Gastrocnemius medialis (tissue), 4 donors: ENCODE data around the gene TSPAN2. TPM values are rescaled to one million over a fixed set of nuclear protein-coding genes. Genes with fewer than 3 reads are reported as not detected.
A peak's percentile ranks its signal among the peaks of the same experiment; 100 is the strongest.

Experiments
- ATAC-seq, 2 donors: fragments of 150-250 bp; one replicate each; pipeline ENCODE4 v1.9.1; 2016
- DNase-seq, 2 donors: peaks; one replicate each; pipeline ENCODE4 v3.0.0-alpha.2; 2019
- H3K27ac ChIP-seq, 4 donors: fragments of 200-600 bp; sonication (generic); 1 replicate in 1 of 4; 2 replicates in 3 of 4; pipeline ENCODE4 v1.5.1; 2016 to 2018; ENCODE audit warnings: mild to moderate bottlenecking in 2 of 4, moderate library complexity in 1 of 4
- H3K27me3 ChIP-seq, 3 donors: fragments of 200-600 bp; sonication (generic) in 2 of 3; 1 replicate in 1 of 3; 2 replicates in 2 of 3; pipeline versions ENCODE4 v1.5.1 to v1.6.0; 2016 to 2019; ENCODE audit warnings: mild to moderate bottlenecking in 1 of 3, moderate library complexity in 1 of 3
- H3K36me3 ChIP-seq, 2 donors: fragments of 200-600 bp; sonication (generic) in 1 of 2; one replicate each; pipeline ENCODE4 v1.5.1; 2017 to 2018
- H3K4me1 ChIP-seq, 2 donors: fragments of 200-600 bp; sonication (generic) in 1 of 2; one replicate each; pipeline ENCODE4 v1.5.1; 2016 to 2017; ENCODE audit warnings: mild to moderate bottlenecking in 2 of 2
- H3K4me3 ChIP-seq, 4 donors: fragments of 200-600 bp; sonication (generic) in 3 of 4; 1 replicate in 1 of 4; 2 replicates in 3 of 4; pipeline ENCODE4 v1.5.1; 2016 to 2019; ENCODE audit warnings: mild to moderate bottlenecking in 2 of 4
- H3K9me3 ChIP-seq, 3 donors: fragments of 200-600 bp; sonication (generic) in 2 of 3; 1 replicate in 1 of 3; 2 replicates in 2 of 3; pipeline ENCODE4 v1.5.1; 2016 to 2019
- CTCF ChIP-seq, 5 experiments: fragments of 450-650 bp in 3 of 5; fragments of 200-600 bp in 2 of 5; sonication (generic) in 2 of 5; IDR thresholded peaks in 4 of 5; conservative IDR thresholded peaks in 1 of 5; 1 replicate in 4 of 5; 2 replicates in 1 of 5; pipeline ENCODE4 v1.5.1; 2016 to 2019; ENCODE audit warnings: antibody characterized with exemption in 5 of 5, mild to moderate bottlenecking in 3 of 5, moderate library complexity in 3 of 5
- POLR2A ChIP-seq, 2 donors: fragments of 450-650 bp; IDR thresholded peaks; one replicate each; pipeline ENCODE4 v1.6.1; 2017; ENCODE audit warnings: antibody characterized with exemption in 2 of 2, mild to moderate bottlenecking in 2 of 2, moderate library complexity in 2 of 2
- in situ Hi-C, 4 donors: fragments of 200-750 bp; cut with MboI; loops; one replicate each; pipeline versions ENCODE4 v1.15.0 to v1.8.0; 2017; ENCODE audit warnings: low sequenced_read_pairs in 4 of 4
- intact Hi-C: fragments of 100-400 bp; cut with DNase I; formaldehyde crosslinking; loops from one replicate; pipeline ENCODE4 v1.15.1; 2023; ENCODE audit warnings: low total_unique reads
- total RNA-seq, 4 donors: library from RNA; depleted of rRNA; stranded (reverse); fragments of >200 nt; gene quantifications; one replicate each; pipeline versions ENCODE4 v1.1.0 to v1.2.3, GENCODE V29; 2016

Gene TSPAN2
- total RNA-seq, 4 donors from 2014 or later = 0.70 to 2.6 (median 2.0) TPM; not detected in 1

GRCh38 chr1:115059316-115059715 is 30.0 kb downstream of the TSPAN2 start:
- TF ChIP-seq POLR2A (IDR thresholded peaks at IDR 0.05) (no peak), CTCF (IDR thresholded peaks at IDR 0.05 in 4 of 5, conservative IDR thresholded peaks at IDR 0.05 in 1 of 5) (no peak)
- H3K4me1 ChIP-seq = no peaks in the 10 kb centered on the region
- no peaks in the 10 kb centered on the region for H3K9me3 ChIP-seq
- H3K27ac ChIP-seq = no peak overlapping the region
- ATAC-seq (no peak), DNase-seq (no peak)
- no peaks in the 10 kb centered on the region for H3K36me3 ChIP-seq
- H3K27me3 ChIP-seq = no peaks in the 10 kb centered on the region
- intact Hi-C loops (no loop called here), in situ Hi-C loops (loop anchor here in 1 of 4 donors (25.0 kb wide), 1 partner anchor 722 kb away; no protein-coding TSS in a partner anchor)
- no peak overlapping the region for H3K4me3 ChIP-seq

- Histone ChIP-seq H3K36me3 (no peaks in the 10 kb centered on the region), H3K4me1 (no peaks in the 10 kb centered on the region), H3K27me3 (no peaks in the 10 kb centered on the region), H3K4me3 (no peak overlapping the region), H3K9me3 (no peaks in the 10 kb centered on the region), H3K27ac (no peak overlapping the region)
- ATAC-seq (no peak), DNase-seq (no peak)
- in situ Hi-C loops (loop anchor here in 1 of 4 donors (25.0 kb wide), 1 partner anchor 720 kb away; no protein-coding TSS in a partner anchor), intact Hi-C loops (no loop called here)
- TF ChIP-seq POLR2A (IDR thresholded peaks at IDR 0.05) = no peak
- no peak for TF ChIP-seq CTCF (IDR thresholded peaks at IDR 0.05 in 4 of 5, conservative IDR thresholded peaks at IDR 0.05 in 1 of 5)
These were observed 31.5 kb downstream of the TSPAN2 start for GRCh38 chr1:115057661-115058254.

GRCh38 chr1:115056395-115056798 is 32.9 kb downstream of the TSPAN2 start:
- TF ChIP-seq POLR2A (IDR thresholded peaks at IDR 0.05) = no peak
- TF ChIP-seq CTCF (IDR thresholded peaks at IDR 0.05 in 4 of 5, conservative IDR thresholded peaks at IDR 0.05 in 1 of 5) = no peak

GRCh38 chr1:115052454-115053083 is 36.7 kb downstream of the TSPAN2 start:
- Histone ChIP-seq H3K9me3 (no peaks in the 10 kb centered on the region), H3K4me1 (no peaks in the 10 kb centered on the region), H3K36me3 (no peaks in the 10 kb centered on the region), H3K27me3 (no peaks in the 10 kb centered on the region), H3K27ac (no peak overlapping the region), H3K4me3 (no peak overlapping the region)
- peak in 1 of 2 donors; percentile 39 for DNase-seq
- ATAC-seq = peak in 1 of 2 donors; percentile 81
- in situ Hi-C loops = loop anchor here in 1 of 4 donors (25.0 kb wide), 1 partner anchor 715 kb away; no protein-coding TSS in a partner anchor
- intact Hi-C loops = loop anchor here (2.0 to 5.0 kb wide), 2 partner anchors 75 to 706 kb away; no protein-coding TSS in a partner anchor
- TF ChIP-seq CTCF (IDR thresholded peaks at IDR 0.05 in 4 of 5, conservative IDR thresholded peaks at IDR 0.05 in 1 of 5) = peak; percentile 51 to 78 (median 59)
- no peak for TF ChIP-seq POLR2A (IDR thresholded peaks at IDR 0.05)

More at GRCh38 chr1:115056395-115056798, 32.9 kb downstream of the TSPAN2 start:
- DNase-seq = no peak
- no peak overlapping the region for H3K27ac ChIP-seq
- H3K4me3 ChIP-seq = no peak overlapping the region
- no peaks in the 10 kb centered on the region for H3K36me3 ChIP-seq
- no peaks in the 10 kb centered on the region for H3K9me3 ChIP-seq
- intact Hi-C loops = no loop called here
- in situ Hi-C loops = loop anchor here in 1 of 4 donors (25.0 kb wide), 1 partner anchor 719 kb away; no protein-coding TSS in a partner anchor
- no peaks in the 10 kb centered on the region for H3K27me3 ChIP-seq
- H3K4me1 ChIP-seq = no peaks in the 10 kb centered on the region
- ATAC-seq = no peak
